NCI-H748 (cell line): ENCODE data around the gene COL13A1.

ENCODE experiments used
- DNase-seq: peaks from one replicate; lab custom pipeline; 2025; ENCODE audit not compliant: unreplicated experiment; lab: John Stamatoyannopoulos, UW

Gene COL13A1

GRCh38 chr10:69801434-69802315, at the start of gene COL13A1:
Gene COL13A1, plus strand, starts transcription at chr10:69801906. Its CDS starts 518 bp downstream, at chr10:69802424.
- peak; percentile 50 for DNase-seq

GRCh38 chr10:69752479-69752878, 49.2 kb upstream of the COL13A1 start:
- no peak for DNase-seq

- no peak for DNase-seq
These were observed 45.4 kb upstream of the COL13A1 start for GRCh38 chr10:69756279-69756678.

- no peak for DNase-seq
These were observed 44.5 kb upstream of the COL13A1 start for GRCh38 chr10:69757206-69757552.

- DNase-seq, result peak; percentile 62
These were observed 44.0 kb upstream of the COL13A1 start for GRCh38 chr10:69757553-69758309.

GRCh38 chr10:69758310-69758728, 43.4 kb upstream of the COL13A1 start:
- DNase-seq, result no peak

- DNase-seq, result no peak
These were observed 42.1 kb upstream of the COL13A1 start for GRCh38 chr10:69759641-69760040.

GRCh38 chr10:69760072-69760471, 41.6 kb upstream of the COL13A1 start:
- DNase-seq, result no peak

GRCh38 chr10:69761320-69761719, 40.4 kb upstream of the COL13A1 start:
- no peak for DNase-seq

- DNase-seq, result no peak
These were observed 35.4 kb upstream of the COL13A1 start for GRCh38 chr10:69766161-69766910.

GRCh38 chr10:69767793-69768192, 33.9 kb upstream of the COL13A1 start:
- no peak for DNase-seq

- no peak for DNase-seq
These were observed 33.3 kb upstream of the COL13A1 start for GRCh38 chr10:69768386-69768785.

- DNase-seq, result no peak
These were observed 32.2 kb upstream of the COL13A1 start for GRCh38 chr10:69769395-69769992.

GRCh38 chr10:69772933-69773704, 28.6 kb upstream of the COL13A1 start:
- DNase-seq, result no peak

- DNase-seq, result no peak
These were observed 27.1 kb upstream of the COL13A1 start for GRCh38 chr10:69774596-69774995.

- DNase-seq, result no peak
These were observed 21.6 kb upstream of the COL13A1 start for GRCh38 chr10:69780077-69780476.

GRCh38 chr10:69781576-69781975, 20.1 kb upstream of the COL13A1 start:
- DNase-seq, result no peak

- DNase-seq, result no peak
These were observed 18.2 kb upstream of the COL13A1 start for GRCh38 chr10:69783515-69783914.

GRCh38 chr10:69786791-69787190, 14.9 kb upstream of the COL13A1 start:
- DNase-seq, result no peak

- DNase-seq, result no peak
These were observed 14.0 kb upstream of the COL13A1 start for GRCh38 chr10:69787681-69788080.
